HepG2 (cell line): ENCODE results near the gene NABP1. TPM values are rescaled to one million over a fixed set of nuclear protein-coding genes. Genes with fewer than 3 reads are reported as not detected.

Source experiments
- DRAP1 ChIP-seq: IDR thresholded peaks from 2 replicates; pipeline ENCODE4 v1.6.1; 2016; ENCODE audit warnings: missing genetic modification reagents, missing compliant biosample characterization
- GATAD1 ChIP-seq: IDR thresholded peaks from 2 replicates; pipeline ENCODE4 v1.6.1; 2016; ENCODE audit warnings: missing genetic modification reagents, missing compliant biosample characterization
- HDAC6 ChIP-seq: fragments of 200-600 bp; sonication (generic); IDR thresholded peaks from 2 replicates; pipeline ENCODE4 v1.7.0; 2017; ENCODE audit warnings: mild to moderate bottlenecking, antibody characterized with exemption, low read length, low read depth
- HES4 ChIP-seq: sonication (generic); formaldehyde crosslinking; IDR thresholded peaks from 2 replicates; pipeline ENCODE4 v1.9.0; 2021; ENCODE audit warnings: mild to moderate bottlenecking, missing genetic modification reagents, borderline replicate concordance
- HNF1A ChIP-seq, 2 experiments: sonication (generic) in 1 of 2; formaldehyde crosslinking in 1 of 2; IDR thresholded peaks; 2 replicates each; pipeline versions ENCODE4 v1.4.0 to v1.6.1; 2016 to 2020; ENCODE audit warnings: borderline replicate concordance in 1 of 2, low read depth in 1 of 2, mild to moderate bottlenecking in 1 of 2, missing genetic modification reagents in 1 of 2
- MLXIP ChIP-seq: sonication (generic); formaldehyde crosslinking; IDR thresholded peaks from 2 replicates; pipeline ENCODE4 v1.9.0; 2021; ENCODE audit warnings: missing genetic modification reagents, borderline replicate concordance
- NFAT5 ChIP-seq: sonication (generic); formaldehyde crosslinking; IDR thresholded peaks from 2 replicates; pipeline ENCODE4 v1.4.0; 2020; ENCODE audit warnings: missing genetic modification reagents
- POLR2AphosphoS5 ChIP-seq: IDR thresholded peaks from 2 replicates; pipeline ENCODE4 v1.6.1; 2012; ENCODE audit warnings: low read depth, low read length
- REXO4 ChIP-seq: sonication (generic); formaldehyde crosslinking; IDR thresholded peaks from 2 replicates; pipeline ENCODE4 v1.8.0; 2022; ENCODE audit warnings: missing genetic modification reagents, mild to moderate bottlenecking, borderline replicate concordance
- TOPORS ChIP-seq: sonication (generic); formaldehyde crosslinking; IDR thresholded peaks from 2 replicates; pipeline ENCODE4 v1.8.0; 2023; ENCODE audit warnings: mild to moderate bottlenecking, missing genetic modification reagents
- ZNF260 ChIP-seq: sonication (generic); formaldehyde crosslinking; IDR thresholded peaks from 2 replicates; pipeline ENCODE4 v1.4.0; 2020; ENCODE audit warnings: missing genetic modification reagents, low read depth, mild to moderate bottlenecking, borderline replicate concordance
- ZNF580 ChIP-seq: IDR thresholded peaks from 2 replicates; pipeline ENCODE4 v1.6.1; 2016; ENCODE audit warnings: low read depth, borderline replicate concordance
- ZNF670 ChIP-seq: sonication (generic); formaldehyde crosslinking; IDR thresholded peaks from 2 replicates; pipeline ENCODE4 v1.8.0; 2022; ENCODE audit warnings: mild to moderate bottlenecking, missing genetic modification reagents, borderline replicate concordance
- polyA plus RNA-seq, 8 experiments: library from polyadenylated mRNA; depleted of rRNA in 3 of 8; stranded (reverse) in 7 of 8; unstranded in 1 of 8; fragments of >200 nt; fragmentation: Illumina TruSeq in 4 of 8; extraction: Trizol in 4 of 8; gene quantifications; 2 replicates each; pipeline versions ENCODE4 v1.2.1 to v1.2.3, GENCODE V29; 2011 to 2016; ENCODE audit warnings: low read depth in 4 of 8, missing spikeins in 1 of 8, mixed read lengths in 1 of 8; ENCODE audit not compliant: insufficient read depth in 1 of 8
- total RNA-seq, 5 experiments: library from RNA; depleted of rRNA; stranded (reverse); fragments of >200 nt; fragmentation: Illumina TruSeq; extraction: Trizol; gene quantifications; 2 replicates each; pipeline ENCODE4 v1.2.3, GENCODE V29; 2016; ENCODE audit warnings: low read depth in 1 of 5

NABP1 gene
- total and polyA plus RNA-seq, 2 of the 13 experiments (the other 11 are each of a cell fraction or from before 2014, with no cell fraction given) = 14.9 to 19.8 TPM

- TF ChIP-seq ZNF260 (CRISPR knock-in tag) (no peak), ZNF580 (CRISPR knock-in tag) (peak; percentile 79; the same call in 1 of the 2 replicates), MLXIP (CRISPR knock-in tag) (peak; percentile 60; the same call in 1 of the 2 replicates), NFAT5 (CRISPR knock-in tag) (peak; percentile 86), TOPORS (CRISPR knock-in tag) (no peak), ZNF670 (peak; percentile 97; the same call in 1 of the 2 replicates), HES4 (peak; percentile 78; the same call in 1 of the 2 replicates), REXO4 (CRISPR knock-in tag) (no peak), HDAC6 (no peak), DRAP1 (CRISPR knock-in tag) (peak; percentile 99), POLR2AphosphoS5 (peak; percentile 98), GATAD1 (peak; percentile 80; the same call in 1 of the 2 replicates), HNF1A (IDR thresholded peaks at IDR 0.05; ENCODE audit: low read depth) (no peak), HNF1A (CRISPR knock-in tag; IDR thresholded peaks at IDR 0.05; ENCODE audit: borderline replicate concordance) (peak; percentile 62)
Measured at GRCh38 chr2:191677646-191678436, at the start of gene NABP1 (continued).
